PFSK-1 (cell line): Measurements from ENCODE around the gene CHD9NB.

Experiments
- FOXP2 ChIP-seq: optimal IDR thresholded peaks from 2 replicates; pipeline ENCODE3; 2011; ENCODE audit warnings: borderline replicate concordance, control low read depth, inconsistent platforms; ENCODE audit not compliant: insufficient read depth; ENCODE audit errors: extremely low read length, extremely low read depth
- POLR2AphosphoS5 ChIP-seq: IDR thresholded peaks from 2 replicates; pipeline ENCODE4 v1.6.1; 2012; ENCODE audit warnings: low read depth, mild to moderate bottlenecking, control low read depth, low read length, moderate library complexity
- SIN3A ChIP-seq: IDR thresholded peaks from 2 replicates; pipeline ENCODE4 v1.6.1; 2012; ENCODE audit warnings: mild to moderate bottlenecking, low read length, moderate library complexity, borderline replicate concordance; ENCODE audit not compliant: insufficient read depth
- TAF1 ChIP-seq: IDR thresholded peaks from 2 replicates; pipeline ENCODE4 v1.6.1; 2012; ENCODE audit warnings: low read length, control low read depth, borderline replicate concordance; ENCODE audit not compliant: insufficient read depth
- TF ChIP-seq, protein P1 (sequence below), 2 experiments: IDR thresholded peaks; 2 replicates each; pipeline versions ENCODE4 v1.6.1 to v1.8.0; 2011 to 2012; ENCODE audit warnings: low read depth in 2 of 2, low read length in 2 of 2, control low read depth in 1 of 2, inconsistent platforms in 1 of 2, mild to moderate bottlenecking in 1 of 2, moderate library complexity in 1 of 2; ENCODE audit not compliant: insufficient read depth in 1 of 2

CHD9NB gene

DNA sequence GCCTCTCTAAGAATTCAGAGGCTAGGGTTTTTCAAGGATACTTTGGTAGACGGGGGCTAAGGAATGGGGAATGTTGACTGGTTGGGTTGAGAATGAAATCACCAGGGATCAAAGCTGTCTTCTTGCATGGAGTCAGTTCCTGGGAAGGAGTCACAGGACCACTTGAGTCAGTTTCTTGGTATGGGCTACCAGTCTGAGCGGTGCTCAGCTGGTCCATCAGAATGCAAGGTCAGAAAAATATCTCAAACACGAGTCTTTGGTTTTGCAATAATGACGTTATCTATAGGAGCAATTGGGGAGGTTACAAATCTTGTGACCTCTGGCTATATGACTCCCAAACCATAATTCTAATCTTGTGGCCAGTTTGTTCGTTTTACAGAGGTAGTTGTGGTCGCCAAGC is 18.4 kb downstream of the CHD9NB start:
- TF ChIP-seq FOXP2, result no peak
- TF ChIP-seq TAF1, result no peak
- TF ChIP-seq SIN3A, result no peak
- TF ChIP-seq, protein P1, sequence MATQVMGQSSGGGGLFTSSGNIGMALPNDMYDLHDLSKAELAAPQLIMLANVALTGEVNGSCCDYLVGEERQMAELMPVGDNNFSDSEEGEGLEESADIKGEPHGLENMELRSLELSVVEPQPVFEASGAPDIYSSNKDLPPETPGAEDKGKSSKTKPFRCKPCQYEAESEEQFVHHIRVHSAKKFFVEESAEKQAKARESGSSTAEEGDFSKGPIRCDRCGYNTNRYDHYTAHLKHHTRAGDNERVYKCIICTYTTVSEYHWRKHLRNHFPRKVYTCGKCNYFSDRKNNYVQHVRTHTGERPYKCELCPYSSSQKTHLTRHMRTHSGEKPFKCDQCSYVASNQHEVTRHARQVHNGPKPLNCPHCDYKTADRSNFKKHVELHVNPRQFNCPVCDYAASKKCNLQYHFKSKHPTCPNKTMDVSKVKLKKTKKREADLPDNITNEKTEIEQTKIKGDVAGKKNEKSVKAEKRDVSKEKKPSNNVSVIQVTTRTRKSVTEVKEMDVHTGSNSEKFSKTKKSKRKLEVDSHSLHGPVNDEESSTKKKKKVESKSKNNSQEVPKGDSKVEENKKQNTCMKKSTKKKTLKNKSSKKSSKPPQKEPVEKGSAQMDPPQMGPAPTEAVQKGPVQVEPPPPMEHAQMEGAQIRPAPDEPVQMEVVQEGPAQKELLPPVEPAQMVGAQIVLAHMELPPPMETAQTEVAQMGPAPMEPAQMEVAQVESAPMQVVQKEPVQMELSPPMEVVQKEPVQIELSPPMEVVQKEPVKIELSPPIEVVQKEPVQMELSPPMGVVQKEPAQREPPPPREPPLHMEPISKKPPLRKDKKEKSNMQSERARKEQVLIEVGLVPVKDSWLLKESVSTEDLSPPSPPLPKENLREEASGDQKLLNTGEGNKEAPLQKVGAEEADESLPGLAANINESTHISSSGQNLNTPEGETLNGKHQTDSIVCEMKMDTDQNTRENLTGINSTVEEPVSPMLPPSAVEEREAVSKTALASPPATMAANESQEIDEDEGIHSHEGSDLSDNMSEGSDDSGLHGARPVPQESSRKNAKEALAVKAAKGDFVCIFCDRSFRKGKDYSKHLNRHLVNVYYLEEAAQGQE (IDR thresholded peaks at IDR 0.05; ENCODE audit: insufficient read depth in 1 of 2, low read depth in 2 of 2, low read length in 2 of 2), result no peak
- TF ChIP-seq POLR2AphosphoS5, result no peak

DNA sequence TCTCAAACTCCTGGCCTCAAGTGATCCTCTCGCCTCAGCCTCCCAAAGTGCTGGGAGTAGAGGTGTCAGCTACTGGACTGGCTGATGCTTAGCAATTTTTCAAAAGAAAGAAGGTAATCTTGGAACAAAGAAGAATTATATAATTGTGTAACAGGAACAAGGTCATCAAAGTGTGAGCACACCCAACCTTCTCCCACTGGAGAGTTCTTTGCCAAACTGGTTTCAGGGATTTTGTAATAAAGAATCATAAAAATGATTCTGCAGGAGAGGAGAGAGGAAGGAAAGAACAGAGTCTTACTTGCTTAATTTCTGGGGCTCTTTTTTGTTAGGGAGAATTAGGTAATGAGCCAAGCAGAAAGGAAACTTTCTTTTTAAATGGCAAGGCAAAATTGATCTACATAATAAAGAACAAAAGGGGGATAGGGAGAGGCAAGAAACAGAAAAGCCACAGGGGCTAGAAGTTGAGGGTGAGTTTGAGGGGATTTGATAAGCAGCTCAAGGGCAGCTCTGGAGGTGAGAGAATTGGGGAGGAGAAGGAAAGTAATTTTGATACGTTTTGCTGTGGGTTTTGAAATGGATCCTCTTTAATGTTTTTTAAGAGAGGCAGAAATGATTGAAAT is 21.3 kb downstream of the CHD9NB start:
- TF ChIP-seq TAF1 (no peak), POLR2AphosphoS5 (no peak), FOXP2 (no peak), SIN3A (no peak)
- TF ChIP-seq, protein P1 (IDR thresholded peaks at IDR 0.05; ENCODE audit: insufficient read depth in 1 of 2, low read depth in 2 of 2, low read length in 2 of 2), result no peak

DNA sequence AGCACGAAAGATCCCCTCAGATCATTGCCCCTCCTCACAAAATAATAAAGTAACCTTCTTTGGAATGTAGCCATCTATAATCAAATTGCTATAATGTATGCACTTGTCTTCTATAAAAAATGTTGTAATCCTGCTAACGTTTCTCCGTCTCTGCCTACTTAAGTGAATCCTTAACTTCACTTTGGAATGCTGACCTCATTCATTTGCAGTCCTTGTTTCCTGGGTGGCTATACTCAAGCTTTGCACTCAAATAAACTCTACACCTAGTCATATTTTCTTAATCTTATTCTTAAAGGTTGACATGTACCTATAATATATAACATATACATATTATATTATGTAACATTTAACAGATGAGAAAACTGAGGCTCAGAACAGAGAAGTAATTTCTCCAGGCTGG is 22.7 kb downstream of the CHD9NB start:
- TF ChIP-seq, protein P1 (IDR thresholded peaks at IDR 0.05; ENCODE audit: insufficient read depth in 1 of 2, low read depth in 2 of 2, low read length in 2 of 2), result no peak
- TF ChIP-seq POLR2AphosphoS5 (no peak), FOXP2 (no peak), SIN3A (no peak), TAF1 (no peak)

DNA sequence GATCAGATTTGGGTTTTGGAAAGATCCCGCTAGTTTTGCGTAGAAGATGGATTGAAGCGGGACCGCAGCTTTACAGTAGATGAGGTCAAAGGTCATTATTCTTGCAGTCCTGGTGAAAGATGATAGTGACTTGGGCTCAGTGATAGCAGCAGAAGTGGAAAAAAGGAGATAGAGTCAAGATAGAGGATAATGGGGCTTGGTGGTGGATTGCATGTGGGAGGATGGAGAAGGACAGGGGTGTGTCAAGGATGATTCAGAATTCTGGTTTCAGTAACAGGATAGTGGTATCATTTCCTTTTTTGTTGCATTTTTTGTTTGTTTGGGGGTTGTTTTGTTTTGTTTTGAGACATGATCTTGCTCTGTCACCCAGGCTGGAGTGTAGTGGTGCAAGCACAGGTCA is 28.7 kb downstream of the CHD9NB start:
- TF ChIP-seq SIN3A, result no peak
- TF ChIP-seq, protein P1 (IDR thresholded peaks at IDR 0.05; ENCODE audit: insufficient read depth in 1 of 2, low read depth in 2 of 2, low read length in 2 of 2), result no peak
- TF ChIP-seq TAF1, result no peak
- TF ChIP-seq FOXP2, result no peak
- no peak for TF ChIP-seq POLR2AphosphoS5

DNA sequence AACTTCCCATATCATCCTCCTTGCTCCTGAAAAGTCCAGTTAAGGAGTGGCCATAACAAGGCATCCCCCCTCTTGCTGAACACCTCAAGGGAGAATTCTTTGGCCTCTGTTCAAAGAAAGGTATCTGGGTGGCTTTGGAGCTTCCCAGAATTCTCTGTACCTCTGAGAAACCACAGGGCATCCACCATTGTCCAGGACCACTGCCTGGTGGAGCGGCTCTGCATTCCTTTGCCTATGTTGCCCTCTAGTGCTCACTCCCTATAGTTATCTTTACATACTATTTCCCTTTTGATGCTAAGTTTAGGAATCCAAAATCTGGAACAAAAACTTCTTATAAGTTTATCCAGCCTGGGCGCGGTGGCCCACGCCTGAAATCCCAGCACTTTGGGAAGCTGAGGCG is 30.3 kb downstream of the CHD9NB start:
- TF ChIP-seq POLR2AphosphoS5 (no peak), TAF1 (no peak), SIN3A (no peak), FOXP2 (no peak)
- TF ChIP-seq, protein P1 (IDR thresholded peaks at IDR 0.05; ENCODE audit: insufficient read depth in 1 of 2, low read depth in 2 of 2, low read length in 2 of 2), result no peak
